Measurements from ENCODE around the gene COL6A2.

- TF ChIP-seq CTCF (IDR thresholded peaks at IDR 0.05) (no peak), POLR2A (IDR thresholded peaks at IDR 0.05) (no peak)
Observed at GRCh38 chr21:46084709-46085108, 13.2 kb upstream of the COL6A2 start.

Measured in right lobe of liver (tissue), 4 donors.